Liver (tissue), 9 donors: ENCODE measurements around the gene WFIKKN1. TPM values are rescaled to one million over a fixed set of nuclear protein-coding genes. Genes with fewer than 3 reads are reported as not detected.

ENCODE experiments used
- DNase-seq: peaks from one replicate; pipeline ENCODE4 v3.0.0-alpha.2; 2017; ENCODE audit warnings: low spot score
- H3K27ac ChIP-seq, 2 donors: one replicate each; pipeline ENCODE4 v1.7.0; 2013; ENCODE audit warnings: inconsistent platforms in 2 of 2, low read length in 2 of 2, control low read depth in 1 of 2, low read depth in 1 of 2, mild to moderate bottlenecking in 1 of 2
- H3K27me3 ChIP-seq, 4 donors: one replicate each; pipeline versions ENCODE4 v1.6.1 to v1.7.0; 2013; ENCODE audit warnings: low read length in 3 of 4, inconsistent platforms in 1 of 4, mild to moderate bottlenecking in 1 of 4, moderate library complexity in 1 of 4; ENCODE audit not compliant: control insufficient read depth in 4 of 4, insufficient read depth in 4 of 4
- H3K36me3 ChIP-seq, 4 donors: one replicate each; pipeline versions ENCODE4 v1.6.1 to v1.7.0; 2013; ENCODE audit warnings: low read length in 3 of 4, mild to moderate bottlenecking in 3 of 4, low read depth in 1 of 4, moderate library complexity in 1 of 4; ENCODE audit not compliant: control insufficient read depth in 4 of 4, insufficient read depth in 3 of 4
- H3K4me1 ChIP-seq, 4 donors: one replicate each; pipeline versions ENCODE4 v1.6.1 to v1.7.0; 2013; ENCODE audit warnings: low read length in 3 of 4, mild to moderate bottlenecking in 3 of 4, moderate library complexity in 1 of 4; ENCODE audit not compliant: control insufficient read depth in 4 of 4, insufficient read depth in 4 of 4
- H3K4me3 ChIP-seq, 3 donors: one replicate each; pipeline versions ENCODE4 v1.6.1 to v1.7.0; 2013; ENCODE audit warnings: low read length in 3 of 3, control low read depth in 1 of 3, low read depth in 1 of 3, mild to moderate bottlenecking in 1 of 3
- H3K9ac ChIP-seq, 2 donors: one replicate each; pipeline ENCODE4 v1.7.0; 2013; ENCODE audit warnings: low read length in 2 of 2, mild to moderate bottlenecking in 2 of 2, moderate library complexity in 2 of 2, control low read depth in 1 of 2, low read depth in 1 of 2
- H3K9me3 ChIP-seq, 4 donors: one replicate each; pipeline versions ENCODE4 v1.6.1 to v1.7.0; 2013; ENCODE audit warnings: low read length in 3 of 4; ENCODE audit not compliant: control insufficient read depth in 4 of 4
- CTCF ChIP-seq: fragments of 150-350 bp; IDR thresholded peaks from 2 replicates; pipeline ENCODE4 v1.5.1; 2017; ENCODE audit warnings: improper control_type of control experiment, low read depth, low read length; ENCODE audit not compliant: missing input control
- EGR1 ChIP-seq, 2 donors: IDR thresholded peaks; 2 replicates each; pipeline ENCODE4 v1.6.1; 2016 to 2018; ENCODE audit warnings: antibody characterized with exemption in 2 of 2, low read depth in 2 of 2
- FOXA1 ChIP-seq: IDR thresholded peaks from 2 replicates; pipeline ENCODE4 v1.6.1; 2016; ENCODE audit warnings: antibody characterized with exemption
- FOXA2 ChIP-seq: IDR thresholded peaks from 2 replicates; pipeline ENCODE4 v1.6.1; 2016; ENCODE audit warnings: antibody characterized with exemption
- GABPA ChIP-seq, 2 donors: IDR thresholded peaks in 1 of 2; conservative IDR thresholded peaks in 1 of 2; 2 replicates each; pipeline ENCODE4 v1.6.1; 2016; ENCODE audit warnings: antibody characterized with exemption in 2 of 2, mild to moderate bottlenecking in 1 of 2, moderate library complexity in 1 of 2
- HNF4A ChIP-seq, 2 donors: conservative IDR thresholded peaks; 2 replicates each; pipeline ENCODE4 v1.6.1; 2016; ENCODE audit warnings: antibody characterized with exemption in 2 of 2, mild to moderate bottlenecking in 2 of 2
- HNF4G ChIP-seq: IDR thresholded peaks from 2 replicates; pipeline ENCODE4 v1.6.1; 2016; ENCODE audit warnings: antibody characterized with exemption
- JUND ChIP-seq, 2 donors: IDR thresholded peaks; 2 replicates each; pipeline ENCODE4 v1.6.1; 2016; ENCODE audit warnings: antibody characterized with exemption in 2 of 2
- MAX ChIP-seq: IDR thresholded peaks from 2 replicates; pipeline ENCODE4 v1.6.1; 2016; ENCODE audit warnings: antibody characterized with exemption
- NR2F2 ChIP-seq: IDR thresholded peaks from 2 replicates; pipeline ENCODE4 v1.6.1; 2016; ENCODE audit warnings: antibody characterized with exemption
- RAD21 ChIP-seq, 2 donors: IDR thresholded peaks; 2 replicates each; pipeline ENCODE4 v1.6.1; 2016; ENCODE audit warnings: antibody characterized with exemption in 2 of 2, mild to moderate bottlenecking in 2 of 2
- SP1 ChIP-seq: IDR thresholded peaks from 2 replicates; pipeline ENCODE4 v1.6.1; 2018; ENCODE audit warnings: antibody characterized with exemption, mild to moderate bottlenecking
- TAF1 ChIP-seq: conservative IDR thresholded peaks from 2 replicates; pipeline ENCODE4 v1.6.1; 2016; ENCODE audit warnings: antibody characterized with exemption, mild to moderate bottlenecking
- YY1 ChIP-seq: IDR thresholded peaks from 2 replicates; pipeline ENCODE4 v1.6.1; 2016; ENCODE audit warnings: antibody characterized with exemption, mild to moderate bottlenecking
- ZBTB33 ChIP-seq: IDR thresholded peaks from 2 replicates; pipeline ENCODE4 v1.6.1; 2016; ENCODE audit warnings: antibody characterized with exemption
- WGBS: extraction: QIAGEN DNeasy Blood & Tissue Kit; methylation state at CpG from one replicate; pipeline ENCODE4 v1.1.7; 2013; 5-methylcytosine and 5-hydroxymethylcytosine counted together
- polyA plus RNA-seq, 2 donors: library from polyadenylated mRNA; stranded (reverse) in 1 of 2; unstranded in 1 of 2; fragments of 200-250 nt in 1 of 2; fragments of >200 nt in 1 of 2; fragmentation: Nextera tagmentation in 1 of 2; extraction: Ambion mirVana in 1 of 2; gene quantifications; one replicate each; pipeline versions ENCODE4 v1.2.1 to v1.2.3, GENCODE V29; 2013 to 2015
- total RNA-seq, 2 donors: library from RNA; depleted of rRNA; stranded (reverse); fragments of >200 nt; gene quantifications; one replicate each; pipeline ENCODE4 v1.2.3, GENCODE V29; 2014
- donor health status: healthy.
- donor health status: healthy.
- donor health status: healthy.
- donor health status: healthy.
- donor health status: healthy.

The WFIKKN1 gene
- total and polyA plus RNA-seq, 4 donors, result 0.19 to 1.2 (median 0.46) TPM

- TF ChIP-seq ZBTB33 (no peak), FOXA2 (no peak), HNF4G (no peak), HNF4A (conservative IDR thresholded peaks at IDR 0.05) (no peak), SP1 (no peak), CTCF (no peak), EGR1 (IDR thresholded peaks at IDR 0.05; ENCODE audit: low read depth in 2 of 2) (no peak)
- peaks cover 0 to 27% (median 14%) of the 10 kb centered on the region in 4 donors for H3K4me1 ChIP-seq
- 93% methylated on average over 28 of the region's 28 CpGs for WGBS
Observed at GRCh38 chr16:652454-653305, 21.9 kb downstream of the WFIKKN1 start.

GRCh38 chr16:654034-654433 lies 23.2 kb downstream of the WFIKKN1 start:
- H3K4me3 ChIP-seq, result no peak overlapping the region
- DNase-seq, result no peak
- peaks cover 0 to 17% (median 8%) of the 10 kb centered on the region in 4 donors for H3K4me1 ChIP-seq
- TF ChIP-seq SP1 (no peak), NR2F2 (no peak), YY1 (no peak), FOXA2 (no peak)
- H3K27ac ChIP-seq, result no peak overlapping the region
- H3K9ac ChIP-seq, result no peak overlapping the region
- 90% methylated on average over 12 of the region's 12 CpGs for WGBS
- H3K9me3 ChIP-seq, result no peaks in the 10 kb centered on the region
- no peaks in the 10 kb centered on the region for H3K27me3 ChIP-seq
- H3K36me3 ChIP-seq, result peaks cover 0 to 5% (median 1%) of the 10 kb centered on the region in 4 donors

More at GRCh38 chr16:652454-653305, 21.9 kb downstream of the WFIKKN1 start:
- H3K27me3 ChIP-seq, result no peaks in the 10 kb centered on the region
- H3K27ac ChIP-seq, result no peak overlapping the region
- no peaks in the 10 kb centered on the region for H3K9me3 ChIP-seq
- no peak for DNase-seq
- H3K9ac ChIP-seq, result no peak overlapping the region
- H3K36me3 ChIP-seq, result peaks cover 0 to 5% (median 1%) of the 10 kb centered on the region in 4 donors
- H3K4me3 ChIP-seq, result no peak overlapping the region

GRCh38 chr16:657487-657886 lies 26.7 kb downstream of the WFIKKN1 start:
- H3K36me3 ChIP-seq, result peaks cover 0 to 5% (median 1%) of the 10 kb centered on the region in 4 donors
- no peak overlapping the region for H3K9ac ChIP-seq
- H3K4me1 ChIP-seq, result peaks cover 10 to 22% (median 16%) of the 10 kb centered on the region in 4 donors
- TF ChIP-seq NR2F2, result no peak
- TF ChIP-seq GABPA (IDR thresholded peaks at IDR 0.05 in 1 of 2, conservative IDR thresholded peaks at IDR 0.05 in 1 of 2), result no peak
- no peak for TF ChIP-seq FOXA1
- no peak for TF ChIP-seq EGR1 (IDR thresholded peaks at IDR 0.05; ENCODE audit: low read depth in 2 of 2)
- TF ChIP-seq TAF1, result no peak
- no peak for TF ChIP-seq MAX
- no peak for TF ChIP-seq CTCF
- no peak for TF ChIP-seq RAD21 (IDR thresholded peaks at IDR 0.05)
- no peak for TF ChIP-seq HNF4A (conservative IDR thresholded peaks at IDR 0.05)
- no peak for TF ChIP-seq SP1
- no peak for TF ChIP-seq ZBTB33
- no peak for TF ChIP-seq HNF4G
- no peak for TF ChIP-seq JUND (IDR thresholded peaks at IDR 0.05)
- no peaks in the 10 kb centered on the region for H3K9me3 ChIP-seq
- H3K27ac ChIP-seq, result no peak overlapping the region
- WGBS, result 97% methylated on average over 22 of the region's 22 CpGs
- DNase-seq, result no peak
- no peak overlapping the region for H3K4me3 ChIP-seq
- H3K27me3 ChIP-seq, result no peaks in the 10 kb centered on the region
